Liver (tissue), 3 donors: ENCODE measurements around the gene ERP44.

Experiments
- ATF3 ChIP-seq: IDR thresholded peaks from 2 replicates; pipeline ENCODE4 v1.6.1; 2016; ENCODE audit warnings: antibody characterized with exemption
- EGR1 ChIP-seq, 2 donors: IDR thresholded peaks; 2 replicates each; pipeline ENCODE4 v1.6.1; 2016 to 2018; ENCODE audit warnings: antibody characterized with exemption in 2 of 2, low read depth in 2 of 2
- FOXA1 ChIP-seq: IDR thresholded peaks from 2 replicates; pipeline ENCODE4 v1.6.1; 2016; ENCODE audit warnings: antibody characterized with exemption
- FOXA2 ChIP-seq: IDR thresholded peaks from 2 replicates; pipeline ENCODE4 v1.6.1; 2016; ENCODE audit warnings: antibody characterized with exemption
- GABPA ChIP-seq, 2 donors: IDR thresholded peaks in 1 of 2; conservative IDR thresholded peaks in 1 of 2; 2 replicates each; pipeline ENCODE4 v1.6.1; 2016; ENCODE audit warnings: antibody characterized with exemption in 2 of 2, mild to moderate bottlenecking in 1 of 2, moderate library complexity in 1 of 2
- HNF4A ChIP-seq, 2 donors: conservative IDR thresholded peaks; 2 replicates each; pipeline ENCODE4 v1.6.1; 2016; ENCODE audit warnings: antibody characterized with exemption in 2 of 2, mild to moderate bottlenecking in 2 of 2
- JUND ChIP-seq, 2 donors: IDR thresholded peaks; 2 replicates each; pipeline ENCODE4 v1.6.1; 2016; ENCODE audit warnings: antibody characterized with exemption in 2 of 2
- MAX ChIP-seq: IDR thresholded peaks from 2 replicates; pipeline ENCODE4 v1.6.1; 2016; ENCODE audit warnings: antibody characterized with exemption
- NR2F2 ChIP-seq: IDR thresholded peaks from 2 replicates; pipeline ENCODE4 v1.6.1; 2016; ENCODE audit warnings: antibody characterized with exemption
- RAD21 ChIP-seq, 2 donors: IDR thresholded peaks; 2 replicates each; pipeline ENCODE4 v1.6.1; 2016; ENCODE audit warnings: antibody characterized with exemption in 2 of 2, mild to moderate bottlenecking in 2 of 2
- SP1 ChIP-seq: IDR thresholded peaks from 2 replicates; pipeline ENCODE4 v1.6.1; 2018; ENCODE audit warnings: antibody characterized with exemption, mild to moderate bottlenecking
- YY1 ChIP-seq: IDR thresholded peaks from 2 replicates; pipeline ENCODE4 v1.6.1; 2016; ENCODE audit warnings: antibody characterized with exemption, mild to moderate bottlenecking
- TF ChIP-seq, protein P1 (sequence below): fragments of 150-350 bp; IDR thresholded peaks from 2 replicates; pipeline ENCODE4 v1.5.1; 2017; ENCODE audit warnings: improper control_type of control experiment, low read depth, low read length; ENCODE audit not compliant: missing input control
- donor health status: healthy.
- donor health status: healthy.

GRCh38 chr9:100019541-100019940, 79.3 kb downstream of the ERP44 start:
- TF ChIP-seq FOXA2 = no peak
- no peak for TF ChIP-seq SP1
- TF ChIP-seq, protein P1, sequence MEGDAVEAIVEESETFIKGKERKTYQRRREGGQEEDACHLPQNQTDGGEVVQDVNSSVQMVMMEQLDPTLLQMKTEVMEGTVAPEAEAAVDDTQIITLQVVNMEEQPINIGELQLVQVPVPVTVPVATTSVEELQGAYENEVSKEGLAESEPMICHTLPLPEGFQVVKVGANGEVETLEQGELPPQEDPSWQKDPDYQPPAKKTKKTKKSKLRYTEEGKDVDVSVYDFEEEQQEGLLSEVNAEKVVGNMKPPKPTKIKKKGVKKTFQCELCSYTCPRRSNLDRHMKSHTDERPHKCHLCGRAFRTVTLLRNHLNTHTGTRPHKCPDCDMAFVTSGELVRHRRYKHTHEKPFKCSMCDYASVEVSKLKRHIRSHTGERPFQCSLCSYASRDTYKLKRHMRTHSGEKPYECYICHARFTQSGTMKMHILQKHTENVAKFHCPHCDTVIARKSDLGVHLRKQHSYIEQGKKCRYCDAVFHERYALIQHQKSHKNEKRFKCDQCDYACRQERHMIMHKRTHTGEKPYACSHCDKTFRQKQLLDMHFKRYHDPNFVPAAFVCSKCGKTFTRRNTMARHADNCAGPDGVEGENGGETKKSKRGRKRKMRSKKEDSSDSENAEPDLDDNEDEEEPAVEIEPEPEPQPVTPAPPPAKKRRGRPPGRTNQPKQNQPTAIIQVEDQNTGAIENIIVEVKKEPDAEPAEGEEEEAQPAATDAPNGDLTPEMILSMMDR = no peak
- TF ChIP-seq FOXA1 = no peak
- TF ChIP-seq RAD21 (IDR thresholded peaks at IDR 0.05) = no peak
- TF ChIP-seq ATF3 = no peak
- no peak for TF ChIP-seq GABPA (IDR thresholded peaks at IDR 0.05 in 1 of 2, conservative IDR thresholded peaks at IDR 0.05 in 1 of 2)
- no peak for TF ChIP-seq HNF4A (conservative IDR thresholded peaks at IDR 0.05)
- TF ChIP-seq EGR1 (IDR thresholded peaks at IDR 0.05; ENCODE audit: low read depth in 2 of 2) = no peak
- no peak for TF ChIP-seq JUND (IDR thresholded peaks at IDR 0.05)
- TF ChIP-seq NR2F2 = no peak
- no peak for TF ChIP-seq YY1
- TF ChIP-seq MAX = no peak
